LNCaP clone FGC (cell line): ENCODE data around the gene ETV5.
"Not testable (repeated sequence)": the region's sequence is repeated elsewhere in the genome, so short reads cannot be mapped to it uniquely, and the experiment has no call there.

Experiments used
- DNase-seq: peaks from one replicate; pipeline ENCODE4 v3.0.0-alpha.2; 2011; ENCODE audit warnings: low read depth
- H3K4me3 ChIP-seq: 2 replicates; pipeline ENCODE4 v1.5.1; 2011; ENCODE audit warnings: mild to moderate bottlenecking, low read depth, low read length, control low read depth
- CTCF ChIP-seq: IDR thresholded peaks from 2 replicates; pipeline ENCODE4 v1.5.1; 2012; ENCODE audit warnings: mild to moderate bottlenecking; ENCODE audit not compliant: control insufficient read depth, insufficient read depth; ENCODE audit errors: extremely low read depth

ETV5 gene

GRCh38 chr3:186042521-186043202 is 66.2 kb downstream of the ETV5 start:
- no peak overlapping the region for H3K4me3 ChIP-seq
- DNase-seq, result no peak
- TF ChIP-seq CTCF, result no peak

GRCh38 chr3:186042036-186042435 is 66.9 kb downstream of the ETV5 start:
- no peak overlapping the region for H3K4me3 ChIP-seq
- DNase-seq, result no peak
- no peak for TF ChIP-seq CTCF

GRCh38 chr3:186038360-186038759 is 70.5 kb downstream of the ETV5 start:
- TF ChIP-seq CTCF, result no peak
- H3K4me3 ChIP-seq, result no peak overlapping the region
- DNase-seq, result no peak

- no peak for DNase-seq
- no peak for TF ChIP-seq CTCF
- H3K4me3 ChIP-seq, result no peak overlapping the region
Observed at GRCh38 chr3:186035277-186035676, 73.6 kb downstream of the ETV5 start.

- DNase-seq, result no peak
- no peak overlapping the region for H3K4me3 ChIP-seq
Observed at GRCh38 chr3:186032321-186032720, 76.6 kb downstream of the ETV5 start.

GRCh38 chr3:186025993-186026392 is 82.9 kb downstream of the ETV5 start:
- not testable (repeated sequence) for DNase-seq, H3K4me3 ChIP-seq

More at GRCh38 chr3:186032321-186032720, 76.6 kb downstream of the ETV5 start:
- no peak for TF ChIP-seq CTCF

- no peak overlapping the region for H3K4me3 ChIP-seq
- DNase-seq, result no peak
- TF ChIP-seq CTCF, result no peak
Observed at GRCh38 chr3:186025161-186025560, 83.7 kb downstream of the ETV5 start.
